NCI-H82 (cell line): Measurements from ENCODE around the gene LRRC37A2.
"Not testable (repeated sequence)": the region's sequence is repeated elsewhere in the genome, so short reads cannot be mapped to it uniquely, and the experiment has no call there.

Source experiments
- DNase-seq: peaks from one replicate; lab custom pipeline; 2025; lab: John Stamatoyannopoulos, UW

Gene LRRC37A2

GRCh38 chr17:46598344-46598931 is 86.2 kb downstream of the LRRC37A2 start:
- not testable (repeated sequence) for DNase-seq

DNA sequence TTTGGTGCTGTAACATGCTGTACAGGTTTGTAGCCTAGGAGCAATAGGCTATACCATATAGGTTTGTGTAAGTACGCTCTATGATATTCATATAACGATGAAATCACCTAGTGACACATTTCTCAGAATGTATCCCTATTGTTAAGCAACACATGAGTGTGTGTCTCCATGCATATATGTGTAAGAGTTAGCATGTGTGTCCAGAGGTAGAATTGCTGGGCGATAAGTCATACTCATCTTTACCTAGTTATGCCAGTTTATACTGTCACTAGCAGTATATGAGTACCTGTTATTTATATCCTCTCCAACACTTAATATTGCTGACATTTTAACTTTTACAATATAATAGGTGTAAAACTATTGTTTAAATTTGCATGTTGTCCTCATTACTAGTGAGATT is 88.5 kb downstream of the LRRC37A2 start:
- DNase-seq = not testable (repeated sequence)

- DNase-seq = not testable (repeated sequence)
Measured at GRCh38 chr17:46603125-46603524, 90.9 kb downstream of the LRRC37A2 start.
